ENCODE data around the gene YEATS2. TPM values are rescaled to one million over a fixed set of nuclear protein-coding genes. Genes with fewer than 3 reads are reported as not detected.

YEATS2 gene
- total RNA-seq, 1 experiment from 2014 or later = 33.8 TPM

GRCh38 chr3:183697123-183697609, 431 bp upstream of the YEATS2 start:
- no TSS peak for BruUV-seq (replicated peaks)
- in situ Hi-C loops (cut with HindIII; ENCODE audit: low pct_unique_long_range_greater_than_20kb, low sequenced_read_pairs) (no loop called here), intact Hi-C loops (cut with micrococcal nuclease; ENCODE audit: unreplicated experiment) (loop anchor here (5.0 kb wide), 1 partner anchor 60 kb away; the partner anchor contains the start of gene KLHL24)
- ATAC-seq = no peak
- DNase-seq (ENCODE audit: low read depth, low spot score) = peak; percentile 22
- no peaks in the 10 kb centered on the region for H3K9me3 ChIP-seq (ENCODE audit: control insufficient read depth, insufficient read depth, low read depth, low read length)
- H3K27me3 ChIP-seq (ENCODE audit: control insufficient read depth, insufficient read depth, low read length) = no peaks in the 10 kb centered on the region
- peaks cover 12% of the 10 kb centered on the region for H3K4me1 ChIP-seq (ENCODE audit: control insufficient read depth, insufficient read depth, low read length)
- ChIA-PET POLR2A (interaction anchor here (0.6 to 0.7 kb wide), 4 partner anchors 32 to 570 kb away, joined by 3 to 4 read pairs (median 4); no protein-coding TSS in a partner anchor), CTCF (no interaction called here)
- H3K36me3 ChIP-seq (ENCODE audit: control insufficient read depth, insufficient read depth, low read length) = peaks cover 3% of the 10 kb centered on the region; the same call in 1 of the 2 replicates
- H3K27ac ChIP-seq (ENCODE audit: low read length) = peak overlapping the region; percentile 81
- TF ChIP-seq CTCF (IDR thresholded peaks at IDR 0.05) (no peak), POLR2AphosphoS5 (IDR thresholded peaks at IDR 0.05; ENCODE audit: low read depth, low read length) (no peak)
- H3K4me3 ChIP-seq (ENCODE audit: low read depth in 2 of 2, low read length in 2 of 2) = peak overlapping the region; percentile 78 to 87

GRCh38 chr3:183698318-183698751, 738 bp downstream of the YEATS2 start:
- in situ Hi-C loops (cut with HindIII; ENCODE audit: low pct_unique_long_range_greater_than_20kb, low sequenced_read_pairs) = no loop called here
- Histone ChIP-seq H3K4me3 (ENCODE audit: low read depth in 2 of 2, low read length in 2 of 2) (peak overlapping the region; percentile 78 to 87), H3K9me3 (ENCODE audit: control insufficient read depth, insufficient read depth, low read depth, low read length) (no peaks in the 10 kb centered on the region), H3K27me3 (ENCODE audit: control insufficient read depth, insufficient read depth, low read length) (no peaks in the 10 kb centered on the region), H3K4me1 (ENCODE audit: control insufficient read depth, insufficient read depth, low read length) (peaks cover 12% of the 10 kb centered on the region), H3K36me3 (ENCODE audit: control insufficient read depth, insufficient read depth, low read length) (peaks cover 3% of the 10 kb centered on the region; the same call in 1 of the 2 replicates), H3K27ac (ENCODE audit: low read length) (peak overlapping the region; percentile 81)
- TF ChIP-seq SIN3A (IDR thresholded peaks at IDR 0.05; ENCODE audit: borderline replicate concordance, insufficient read depth, low read depth, low read length) = 0 out of 2 replicates have a peak, but pooled peaks have one; percentile 44
- no peak for TF ChIP-seq POLR2AphosphoS5 (IDR thresholded peaks at IDR 0.05; ENCODE audit: low read depth, low read length)
- POLR2A ChIA-PET = interaction anchor here (0.5 to 0.6 kb wide), 2 partner anchors 12 to 168 kb away, joined by 4 to 5 read pairs; no protein-coding TSS in a partner anchor
- ATAC-seq = peak; percentile 28
- DNase-seq (ENCODE audit: low read depth, low spot score) = no peak
- no TSS peak for BruUV-seq (replicated peaks)
- CTCF ChIA-PET = no interaction called here
- intact Hi-C loops (cut with micrococcal nuclease; ENCODE audit: unreplicated experiment) = loop anchor here (5.0 kb wide), 1 partner anchor 61 kb away; the partner anchor contains the start of gene KLHL24

- no peak for ATAC-seq
- POLR2A ChIA-PET = interaction anchor here (0.5 to 0.6 kb wide), 2 partner anchors 11 to 168 kb away, joined by 4 to 5 read pairs; no protein-coding TSS in a partner anchor
- CTCF ChIA-PET = no interaction called here
- intact Hi-C loops (cut with micrococcal nuclease; ENCODE audit: unreplicated experiment) = loop anchor here (5.0 kb wide), 1 partner anchor 61 kb away; the partner anchor contains the start of gene KLHL24
- Histone ChIP-seq H3K27ac (ENCODE audit: low read length) (peak overlapping the region; percentile 81), H3K9me3 (ENCODE audit: control insufficient read depth, insufficient read depth, low read depth, low read length) (no peaks in the 10 kb centered on the region), H3K4me1 (ENCODE audit: control insufficient read depth, insufficient read depth, low read length) (peaks cover 12% of the 10 kb centered on the region), H3K4me3 (ENCODE audit: low read depth in 2 of 2, low read length in 2 of 2) (peak overlapping the region; percentile 78 to 87), H3K36me3 (ENCODE audit: control insufficient read depth, insufficient read depth, low read length) (peaks cover 3% of the 10 kb centered on the region; the same call in 1 of the 2 replicates), H3K27me3 (ENCODE audit: control insufficient read depth, insufficient read depth, low read length) (no peaks in the 10 kb centered on the region)
- DNase-seq (ENCODE audit: low read depth, low spot score) = no peak
- in situ Hi-C loops (cut with HindIII; ENCODE audit: low pct_unique_long_range_greater_than_20kb, low sequenced_read_pairs) = no loop called here
- BruUV-seq (replicated peaks) = no TSS peak
- TF ChIP-seq REST (IDR thresholded peaks at IDR 0.05; ENCODE audit: insufficient read depth in 1 of 2, low read depth in 2 of 2, low read length in 1 of 2) = no peak
These were observed 1.2 kb downstream of the YEATS2 start for GRCh38 chr3:183698756-183699155.

Data from Panc1 (cell line).